GM21360 (cell line): ENCODE data around the gene ACVR1C.

Experiments used
- ATAC-seq: cut with Tn5 transposase; IDR thresholded peaks from one replicate; pipeline ENCODE4 v1.9.1; 2021; ENCODE audit warnings: mild to moderate bottlenecking, moderate library complexity; ENCODE audit not compliant: unreplicated experiment

The ACVR1C gene

DNA sequence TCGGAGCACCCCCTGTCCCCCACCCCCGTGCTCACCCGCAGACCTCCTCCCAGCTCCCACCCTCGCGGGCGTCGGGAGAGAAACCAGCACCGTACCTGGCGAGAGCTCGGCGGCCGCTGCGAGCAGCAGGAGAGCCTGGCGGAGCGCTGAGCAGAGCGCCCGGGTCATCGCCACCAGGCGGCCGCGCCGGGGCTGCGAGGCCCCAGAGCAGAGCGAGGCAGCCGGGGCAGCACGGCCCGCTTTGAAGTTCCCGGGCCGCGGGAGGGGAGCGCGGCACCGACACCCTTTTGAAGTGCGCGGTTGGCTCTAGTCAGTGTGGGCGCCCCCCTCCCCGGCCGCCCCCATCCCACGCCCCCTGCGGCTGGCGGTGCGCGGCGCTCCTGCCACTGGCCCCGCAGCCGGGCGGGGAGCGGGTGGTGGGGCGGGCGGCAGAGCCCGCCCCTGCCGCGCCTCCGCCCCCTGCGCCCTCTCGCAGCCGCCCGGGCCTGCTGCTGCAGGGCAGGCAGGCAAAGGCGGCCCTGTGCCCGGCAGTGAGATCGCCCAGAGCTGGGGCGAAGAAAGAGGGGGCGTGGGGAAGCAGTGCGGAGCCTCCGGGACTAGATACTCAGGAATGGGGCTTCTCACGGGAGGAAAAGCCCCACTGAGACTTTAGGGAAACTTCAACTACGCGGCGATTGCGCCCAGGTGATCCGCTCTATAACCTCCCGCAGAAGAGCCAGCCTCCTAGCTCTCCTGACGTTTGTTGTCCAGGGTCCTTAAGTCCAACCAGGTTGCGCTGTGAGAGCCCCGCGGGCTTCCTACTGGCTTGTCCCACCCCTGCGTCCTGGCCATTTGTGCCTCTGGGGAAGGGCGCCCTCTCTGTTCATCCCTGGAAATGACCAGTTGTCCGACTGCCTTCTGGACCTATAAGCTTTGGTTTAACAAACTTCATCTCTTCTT lies at the start of gene ACVR1C:
TSS of gene ACVR1C (minus strand) at position 388 of the 939 bp plus-strand sequence. CDS start at position 168, 220 bp downstream.
- peak; percentile 89 for ATAC-seq

DNA sequence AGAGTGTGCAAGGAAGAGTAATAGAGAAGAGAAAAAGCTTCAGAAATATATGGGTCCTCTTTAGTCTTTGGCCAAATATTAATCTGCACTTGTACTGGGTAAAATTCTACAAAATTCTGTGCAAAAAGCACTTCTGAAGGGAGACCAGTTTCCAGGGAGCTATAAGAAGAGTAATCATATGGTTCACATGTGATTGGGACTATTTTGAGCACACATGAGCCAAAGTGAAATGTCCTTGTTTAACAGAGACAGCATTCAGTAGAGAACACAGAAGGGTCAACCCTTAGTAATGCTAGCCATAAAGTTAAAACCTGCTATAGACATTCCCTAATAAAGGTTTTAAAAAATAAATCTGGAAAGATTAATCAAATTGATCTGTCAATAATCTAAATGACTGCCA lies 49.3 kb upstream of the ACVR1C start:
- ATAC-seq: no peak

DNA sequence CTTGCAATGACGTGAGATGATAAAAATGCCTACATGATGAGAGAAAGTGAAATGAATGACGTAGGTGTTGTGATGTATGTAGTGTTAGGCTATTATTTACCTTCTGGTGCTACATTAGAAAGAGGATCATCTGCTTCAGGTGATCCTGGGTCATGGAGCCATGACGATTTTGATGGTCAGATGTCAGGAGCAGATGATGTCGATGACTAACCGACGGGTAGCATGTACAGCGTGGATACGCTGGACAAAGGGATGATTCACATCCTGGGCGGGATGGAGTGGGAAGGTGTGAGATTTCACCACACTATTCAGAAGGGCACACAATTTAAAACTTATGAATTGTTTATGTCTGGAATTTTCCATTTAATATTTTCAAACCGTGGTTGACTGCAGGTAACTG lies 43.5 kb upstream of the ACVR1C start:
- ATAC-seq: no peak

DNA sequence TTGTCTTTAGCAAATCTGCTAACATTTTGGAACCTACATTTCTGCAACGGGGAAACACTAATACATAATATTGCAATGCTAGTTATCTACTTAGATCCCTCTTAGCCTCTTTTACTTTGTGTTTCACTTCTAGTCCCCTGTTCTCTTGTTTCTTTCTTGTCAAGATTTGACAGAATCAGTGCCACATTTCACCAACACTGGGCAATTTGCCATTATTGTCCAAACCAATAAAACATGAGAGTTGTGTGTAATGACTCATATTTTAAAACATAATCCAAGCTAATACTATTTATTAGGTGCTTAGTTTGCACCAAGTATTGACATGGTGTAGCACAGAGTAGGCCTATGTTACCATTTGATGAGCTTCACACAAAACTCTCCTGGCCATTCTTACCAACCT lies 33.7 kb upstream of the ACVR1C start:
- ATAC-seq: no peak

DNA sequence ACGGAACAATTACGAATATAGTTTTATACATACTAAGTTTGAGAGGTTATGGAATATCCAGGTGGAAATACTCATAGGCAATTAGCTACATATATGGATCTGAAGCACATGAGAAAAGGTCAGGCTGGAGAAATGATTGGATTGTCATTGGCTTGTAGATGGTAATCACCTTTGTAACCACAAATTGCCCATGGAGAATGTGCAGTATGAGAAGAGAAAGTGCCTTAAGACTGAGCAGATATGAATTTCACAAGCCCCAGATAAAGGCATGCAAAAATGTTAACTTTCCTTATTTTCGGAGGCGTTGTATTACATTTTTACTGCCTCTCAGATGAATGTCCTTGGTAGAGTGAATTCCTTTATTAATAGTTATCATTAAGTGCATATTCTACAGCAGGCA lies 33.1 kb upstream of the ACVR1C start:
- no peak for ATAC-seq

DNA sequence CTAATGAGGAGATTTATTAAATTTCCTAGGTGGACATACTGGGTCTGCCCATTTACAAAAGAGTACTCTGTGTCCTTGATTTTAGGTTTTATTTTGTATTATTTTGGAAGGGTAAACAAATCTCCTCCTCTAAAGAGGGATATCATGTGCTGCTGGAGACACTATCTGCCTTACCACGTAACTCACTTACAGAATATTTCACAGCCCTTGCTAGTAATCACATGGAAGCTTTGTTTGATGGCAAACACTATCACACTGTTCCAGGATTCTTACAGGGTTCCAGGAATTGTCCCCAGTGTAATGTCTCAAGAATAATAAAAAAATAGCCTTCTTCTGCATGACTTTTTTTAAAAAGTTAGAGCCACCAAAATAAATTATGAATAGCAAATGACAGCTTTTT lies 29.2 kb upstream of the ACVR1C start:
- no peak for ATAC-seq

DNA sequence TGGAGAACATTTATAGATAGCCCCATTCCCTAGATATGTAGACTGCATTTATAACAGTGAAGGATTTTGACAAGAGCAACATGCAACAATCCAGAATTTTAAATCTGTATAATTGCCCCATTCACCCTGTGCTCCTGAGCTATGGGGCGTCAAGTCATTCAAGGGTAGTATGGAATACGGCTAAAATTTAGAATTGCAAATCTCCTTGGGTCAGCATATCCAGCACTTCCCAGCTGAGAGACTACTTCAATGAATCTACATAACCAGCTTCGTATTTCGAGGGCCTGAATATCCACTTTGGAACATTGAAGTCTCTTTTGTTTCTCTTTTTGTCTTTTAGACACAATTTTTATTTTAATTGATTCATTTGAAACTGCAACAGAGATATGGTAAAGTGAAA lies 28.4 kb upstream of the ACVR1C start:
- ATAC-seq: no peak

DNA sequence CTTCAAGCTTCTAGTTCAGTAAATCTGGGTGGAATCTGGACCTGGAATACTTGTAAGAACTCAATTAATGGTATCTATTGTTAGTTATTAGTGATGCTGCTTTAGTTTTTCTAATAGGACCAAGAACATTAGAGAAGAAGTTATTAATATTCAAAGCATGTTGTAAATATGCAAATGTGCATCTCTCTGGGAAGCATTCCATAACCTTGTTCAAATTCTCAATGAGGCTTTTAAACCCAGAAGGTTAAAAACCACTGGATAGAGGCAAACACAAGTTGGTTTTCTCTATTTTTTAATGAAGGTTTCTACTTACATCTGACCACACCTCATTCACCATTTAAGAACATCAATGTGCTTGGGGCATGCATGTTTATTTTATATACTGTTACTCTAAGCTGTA lies 16.1 kb upstream of the ACVR1C start:
- no peak for ATAC-seq

DNA sequence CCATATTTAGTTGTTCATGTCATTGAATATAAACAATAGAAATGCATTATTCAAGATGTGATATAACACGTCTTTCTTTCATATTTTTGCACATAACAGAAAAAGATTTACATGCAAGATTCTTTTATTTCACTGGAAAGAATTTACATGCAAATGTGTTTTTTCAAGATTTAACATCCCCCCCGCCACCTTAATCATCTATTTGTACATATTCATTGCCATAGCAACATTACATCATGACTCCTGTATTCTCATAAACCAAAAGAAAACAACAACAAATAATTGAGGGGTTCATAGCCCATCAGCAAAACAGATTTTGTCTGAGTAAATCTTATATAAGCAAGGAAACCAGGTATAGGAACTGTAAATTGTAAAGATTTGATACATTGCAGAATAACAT lies 3.2 kb upstream of the ACVR1C start:
- no peak for ATAC-seq

DNA sequence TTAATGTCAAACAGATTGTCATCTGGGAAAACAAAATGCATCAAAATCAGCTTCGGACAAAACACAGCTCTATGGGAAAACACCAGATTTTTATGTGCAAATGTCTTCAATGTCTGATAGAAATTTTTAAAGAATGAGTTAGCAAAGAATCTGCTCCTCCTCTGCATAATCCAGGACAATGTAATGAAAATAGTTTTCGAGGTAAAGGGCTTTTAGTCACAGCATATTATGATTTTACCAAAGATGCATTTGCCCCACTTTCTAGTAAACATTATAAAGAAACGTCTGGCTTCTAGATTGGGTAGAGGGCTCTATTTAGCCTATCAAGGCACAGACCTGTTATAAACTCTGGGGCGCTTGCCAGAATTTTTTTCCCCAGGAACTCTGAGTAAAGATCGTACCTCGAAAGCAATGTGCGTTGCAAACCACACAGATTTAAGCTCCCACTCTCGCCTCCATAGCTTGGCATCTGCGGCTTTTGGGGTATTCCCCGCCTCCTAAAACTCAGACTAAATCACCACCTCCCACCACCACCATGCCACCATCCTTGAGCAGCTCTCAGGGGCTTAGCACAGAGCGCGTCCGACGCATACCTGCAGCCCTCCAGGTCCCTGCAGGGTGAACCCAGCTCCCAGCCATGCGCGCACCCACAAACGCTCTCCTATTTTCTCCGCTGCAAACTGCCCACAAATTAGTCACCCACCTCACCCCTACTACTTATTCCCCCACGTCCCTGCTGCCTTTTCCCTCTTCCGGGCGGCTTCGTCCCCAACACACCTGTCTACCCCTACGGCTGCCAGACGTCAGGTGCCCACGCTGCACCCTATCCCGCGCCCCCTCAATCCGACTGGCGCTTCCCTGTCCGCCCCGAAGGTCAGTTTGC lies 829 bp downstream of the ACVR1C start:
- ATAC-seq: peak; percentile 7

DNA sequence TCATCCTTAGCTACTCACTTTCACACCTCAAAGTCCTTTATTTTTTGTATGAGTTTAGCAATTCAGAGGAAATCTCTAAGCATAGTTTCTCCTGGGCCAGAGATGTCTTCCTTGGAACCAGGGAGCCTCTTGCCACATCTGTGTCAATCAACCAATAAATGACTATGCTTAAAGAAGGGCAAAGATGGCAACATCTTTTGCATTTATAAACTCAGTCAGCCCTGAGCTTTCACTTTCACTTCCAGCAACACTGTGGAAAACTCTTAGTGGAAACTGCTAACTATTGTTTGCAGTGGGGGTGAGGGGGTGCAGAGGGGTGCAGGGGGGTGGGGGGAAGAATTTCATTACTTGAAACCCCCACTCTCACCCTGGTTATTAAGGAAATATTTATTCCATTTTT lies 3.4 kb downstream of the ACVR1C start:
- ATAC-seq: no peak

DNA sequence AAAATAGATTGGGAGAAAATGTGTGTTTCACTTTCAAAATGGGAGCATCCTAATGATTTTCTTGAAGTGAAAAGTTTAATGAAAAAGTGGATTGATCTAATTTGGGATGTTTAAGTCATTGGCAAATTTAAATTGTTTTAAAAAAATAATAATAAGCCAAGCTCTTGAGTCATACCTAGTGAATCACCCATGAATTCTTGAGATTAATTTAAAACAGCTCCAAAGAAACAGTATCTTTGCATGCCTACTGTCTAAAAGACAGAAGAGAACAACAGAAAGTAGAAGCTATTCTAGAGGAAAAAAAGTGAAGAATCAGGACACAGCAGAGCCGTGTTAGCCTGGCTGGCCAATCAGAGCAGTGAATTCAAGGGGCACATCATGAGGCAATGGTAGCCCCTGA lies 7.7 kb downstream of the ACVR1C start:
- no peak for ATAC-seq

DNA sequence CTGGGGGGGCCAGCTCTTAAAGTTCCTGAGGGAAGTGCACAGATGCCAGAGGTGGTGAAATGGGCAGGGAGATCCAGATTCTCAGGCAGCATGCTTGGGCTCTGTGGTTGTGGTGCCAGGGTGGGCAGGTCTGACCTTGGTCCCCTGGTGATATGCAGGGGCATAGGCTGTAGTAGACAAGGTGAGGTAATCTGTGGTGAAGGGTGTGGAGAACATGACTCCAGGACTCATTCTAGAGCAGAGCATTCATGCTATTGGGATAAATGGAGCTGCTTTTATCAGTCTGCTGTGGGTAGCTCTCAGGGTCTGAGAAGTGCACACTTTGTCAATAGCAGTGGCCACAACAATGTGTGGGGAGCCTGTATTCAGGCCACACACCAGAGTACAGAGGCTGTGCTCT lies 16.9 kb downstream of the ACVR1C start:
- ATAC-seq: no peak

DNA sequence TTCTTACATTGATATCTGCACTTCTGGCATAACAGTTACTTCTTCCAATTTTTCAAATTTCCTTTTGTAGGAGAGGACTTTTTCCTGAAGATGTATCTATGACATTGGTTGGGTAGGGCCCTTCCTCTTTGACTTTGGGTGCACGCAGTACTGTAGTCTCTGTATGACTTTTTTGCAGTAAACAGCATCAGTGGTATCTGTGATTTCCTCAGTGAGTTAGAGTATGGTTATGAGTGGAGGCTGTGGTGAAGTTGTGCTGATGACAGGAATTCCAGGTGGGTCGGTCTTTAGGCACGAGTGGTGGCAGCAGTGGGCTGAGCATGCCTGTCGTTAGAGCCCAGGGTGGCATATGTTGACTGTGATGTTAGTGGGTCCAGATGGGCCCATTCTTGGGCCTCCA lies 17.6 kb downstream of the ACVR1C start:
- no peak for ATAC-seq

DNA sequence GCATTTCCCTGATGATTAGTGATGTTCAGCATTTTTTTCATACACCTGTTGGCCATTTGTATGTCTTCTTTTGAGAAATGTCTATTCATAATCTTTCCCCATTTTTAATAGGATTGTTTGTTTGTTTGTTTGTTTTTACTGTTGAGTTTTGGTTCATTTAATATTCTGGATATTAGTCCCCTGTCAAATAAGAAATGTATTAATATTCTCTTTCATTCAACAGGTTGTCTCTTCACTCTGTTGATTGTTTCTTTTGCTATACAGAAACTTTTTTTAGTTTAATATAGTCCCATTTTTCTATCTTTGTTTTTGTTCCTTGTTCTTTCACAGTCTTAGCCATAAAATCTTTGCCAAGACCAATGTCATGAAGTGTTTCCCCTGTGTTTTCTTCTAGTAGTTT lies 22.1 kb downstream of the ACVR1C start:
- ATAC-seq: no peak

DNA sequence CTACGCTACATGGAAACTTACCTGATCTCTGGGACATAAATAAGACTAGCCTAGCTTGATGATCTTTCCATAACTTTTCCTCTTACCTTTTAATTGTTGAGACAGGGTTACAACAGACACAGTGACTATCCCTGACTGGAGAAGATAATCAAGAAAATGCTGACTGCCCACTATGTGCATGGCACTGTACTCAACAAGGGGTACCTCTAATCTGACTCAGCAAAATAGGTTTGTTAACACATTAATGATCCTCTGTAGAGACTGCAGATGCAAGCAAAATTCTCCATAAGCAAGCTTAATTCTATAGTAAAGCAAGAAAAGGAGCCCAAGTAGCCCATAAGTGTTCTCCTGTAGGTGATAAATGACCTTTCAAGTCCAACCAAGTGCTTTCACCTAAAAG lies 25.5 kb downstream of the ACVR1C start:
- ATAC-seq: no peak

DNA sequence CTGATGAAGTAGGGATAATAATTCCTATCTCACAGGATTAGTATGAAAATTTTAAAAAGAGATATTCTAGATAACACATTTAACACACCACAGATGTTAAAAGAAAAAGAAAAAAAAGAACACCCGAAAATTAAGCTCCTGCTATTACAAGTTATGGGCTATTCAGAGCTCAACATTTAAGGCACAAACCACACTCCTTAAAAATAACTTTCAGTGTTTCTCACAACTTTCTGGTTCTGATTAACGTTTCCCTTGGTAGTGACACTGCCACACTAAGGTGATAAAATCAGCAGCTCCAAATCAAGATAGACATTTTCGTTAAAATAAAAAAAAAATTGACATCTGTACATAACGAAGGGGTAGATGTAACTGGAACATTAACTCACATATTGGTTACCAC lies 26.9 kb downstream of the ACVR1C start:
- ATAC-seq: no peak

DNA sequence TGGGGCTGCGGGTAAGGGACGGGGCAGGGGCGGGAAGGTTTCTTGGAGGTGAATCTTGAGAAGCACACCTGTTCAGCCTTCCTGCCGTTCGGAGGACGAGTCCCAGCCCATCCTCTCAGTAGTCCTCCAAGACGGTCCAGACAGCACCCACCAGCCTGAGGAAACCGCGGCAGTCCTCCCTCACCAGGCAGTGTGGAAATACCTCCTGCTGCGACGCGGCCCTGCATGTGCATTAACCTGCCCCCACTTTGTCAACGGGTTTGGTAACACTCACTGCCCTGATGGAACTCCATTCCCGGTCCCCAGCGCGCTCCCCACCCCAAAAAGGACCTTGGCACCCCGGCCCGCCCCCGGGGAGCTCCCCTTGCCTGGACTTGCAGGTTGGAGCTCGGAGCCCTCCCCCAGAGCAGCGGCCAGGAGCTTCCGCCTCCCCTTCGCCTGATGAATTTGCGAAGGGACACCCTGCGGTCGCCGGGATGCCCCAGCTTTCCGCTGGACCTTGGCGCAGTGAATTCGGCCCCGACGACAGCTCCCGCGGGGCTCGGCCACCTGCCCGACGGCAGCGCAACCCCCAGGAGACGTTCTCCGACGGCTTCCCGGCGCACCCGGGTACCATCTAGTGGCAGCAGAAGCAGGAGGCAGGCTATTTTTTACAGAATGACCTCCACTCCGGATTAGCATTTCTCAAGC lies 31.5 kb downstream of the ACVR1C start:
- ATAC-seq: peak; percentile 71

DNA sequence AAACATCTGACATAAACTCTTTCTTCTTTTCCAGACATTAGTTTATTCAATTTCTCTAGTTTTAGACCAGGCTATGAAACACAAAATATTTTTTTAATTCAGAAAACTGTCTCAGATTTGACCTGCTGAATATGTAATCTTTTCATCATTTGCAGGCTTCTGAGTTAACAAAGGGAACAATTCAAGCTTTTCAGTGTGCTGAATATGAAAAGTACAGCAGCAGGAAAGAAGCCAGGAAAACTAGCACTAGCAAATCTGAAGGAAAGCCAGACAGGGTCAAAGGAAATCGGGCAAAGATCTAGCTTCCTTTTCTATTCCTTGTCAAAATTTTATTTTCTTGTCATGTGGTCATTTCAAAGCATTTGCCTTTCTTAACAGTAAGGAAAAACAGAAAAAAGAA lies 35.3 kb downstream of the ACVR1C start:
- ATAC-seq: no peak

DNA sequence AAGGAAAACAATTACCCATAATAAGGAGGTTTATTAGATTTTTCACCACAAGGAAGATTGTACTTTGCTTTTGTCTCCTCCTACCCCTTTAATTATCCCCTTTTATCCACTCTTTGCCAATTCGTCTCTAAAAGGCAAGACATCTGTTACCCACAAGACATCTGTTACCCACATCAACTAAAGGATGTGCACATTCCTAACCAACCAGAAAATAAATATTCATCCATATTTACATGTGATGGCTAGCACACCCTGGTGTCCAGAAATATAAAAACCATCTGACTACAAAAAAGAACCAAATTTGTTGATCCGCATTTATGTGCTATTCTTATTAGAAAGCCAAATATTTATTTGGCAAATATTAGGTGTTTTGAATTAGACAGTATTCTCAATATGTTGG lies 35.7 kb downstream of the ACVR1C start:
- no peak for ATAC-seq

DNA sequence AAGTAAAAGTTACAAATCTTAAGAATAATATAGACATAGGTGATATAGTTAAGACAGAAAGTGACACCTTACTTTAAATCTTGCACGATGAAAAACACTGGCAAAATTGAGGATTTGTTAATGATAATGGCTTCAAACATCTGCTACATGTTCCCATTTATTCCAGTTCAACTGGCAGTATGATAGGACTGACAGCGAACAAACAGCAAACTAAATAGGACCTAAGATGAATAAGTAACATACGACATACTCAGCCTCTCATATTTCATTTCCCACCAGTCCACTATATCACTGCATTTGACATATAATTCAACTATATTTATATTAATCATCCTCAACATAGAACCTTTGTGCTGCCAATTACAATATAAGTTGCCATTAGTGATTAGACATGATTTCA lies 36.3 kb downstream of the ACVR1C start:
- no peak for ATAC-seq
